HG02943 (cell line): ENCODE results near the gene NPDC1.
A peak's percentile ranks its signal among the peaks of the same experiment; 100 is the strongest.

Source experiments
- ATAC-seq: cut with Tn5 transposase; IDR thresholded peaks from one replicate; pipeline ENCODE4 v1.9.1; 2021; ENCODE audit warnings: mild to moderate bottlenecking, low read depth, moderate library complexity; ENCODE audit not compliant: unreplicated experiment

Gene NPDC1, protein sequence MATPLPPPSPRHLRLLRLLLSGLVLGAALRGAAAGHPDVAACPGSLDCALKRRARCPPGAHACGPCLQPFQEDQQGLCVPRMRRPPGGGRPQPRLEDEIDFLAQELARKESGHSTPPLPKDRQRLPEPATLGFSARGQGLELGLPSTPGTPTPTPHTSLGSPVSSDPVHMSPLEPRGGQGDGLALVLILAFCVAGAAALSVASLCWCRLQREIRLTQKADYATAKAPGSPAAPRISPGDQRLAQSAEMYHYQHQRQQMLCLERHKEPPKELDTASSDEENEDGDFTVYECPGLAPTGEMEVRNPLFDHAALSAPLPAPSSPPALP

DNA sequence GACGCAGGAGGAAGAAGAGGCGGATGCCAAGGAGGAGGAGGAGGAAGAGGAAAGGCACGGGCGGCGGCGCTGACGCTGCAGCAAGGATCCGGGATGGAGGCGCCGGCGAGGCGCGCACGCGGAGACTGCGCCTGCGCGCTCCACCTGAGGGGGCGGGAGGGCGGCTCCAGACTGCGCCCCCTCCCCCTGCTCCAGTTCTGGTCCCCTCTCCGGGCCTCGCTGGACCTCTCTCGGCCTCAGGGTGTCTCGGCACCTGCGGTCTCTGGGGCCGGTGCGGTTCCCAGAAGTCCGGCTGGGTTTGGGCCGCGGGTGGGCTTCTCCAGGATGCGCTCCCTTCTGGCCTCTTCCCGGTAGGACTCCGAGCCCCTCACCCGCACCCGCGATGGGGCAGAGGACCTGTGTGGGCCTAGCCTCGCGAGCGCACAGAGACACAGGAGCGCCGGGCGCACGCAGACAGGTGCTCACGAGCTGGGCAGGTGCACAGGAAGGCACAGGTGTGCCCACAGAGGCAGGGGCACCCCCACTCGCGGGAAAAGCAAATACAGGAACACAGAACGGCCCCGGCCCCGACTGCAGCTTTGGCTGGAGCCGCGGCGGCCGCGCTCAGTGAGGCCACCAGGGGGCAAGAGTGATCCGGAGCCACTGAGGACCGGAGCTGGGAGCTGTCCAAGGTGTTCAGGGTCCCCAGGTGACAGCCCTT lies at the start of gene NPDC1:
Gene NPDC1, minus strand, starts transcription at position 90 of the 700 bp plus-strand sequence. CDS start 188 bp downstream, outside the sequence.
- ATAC-seq: no peak

DNA sequence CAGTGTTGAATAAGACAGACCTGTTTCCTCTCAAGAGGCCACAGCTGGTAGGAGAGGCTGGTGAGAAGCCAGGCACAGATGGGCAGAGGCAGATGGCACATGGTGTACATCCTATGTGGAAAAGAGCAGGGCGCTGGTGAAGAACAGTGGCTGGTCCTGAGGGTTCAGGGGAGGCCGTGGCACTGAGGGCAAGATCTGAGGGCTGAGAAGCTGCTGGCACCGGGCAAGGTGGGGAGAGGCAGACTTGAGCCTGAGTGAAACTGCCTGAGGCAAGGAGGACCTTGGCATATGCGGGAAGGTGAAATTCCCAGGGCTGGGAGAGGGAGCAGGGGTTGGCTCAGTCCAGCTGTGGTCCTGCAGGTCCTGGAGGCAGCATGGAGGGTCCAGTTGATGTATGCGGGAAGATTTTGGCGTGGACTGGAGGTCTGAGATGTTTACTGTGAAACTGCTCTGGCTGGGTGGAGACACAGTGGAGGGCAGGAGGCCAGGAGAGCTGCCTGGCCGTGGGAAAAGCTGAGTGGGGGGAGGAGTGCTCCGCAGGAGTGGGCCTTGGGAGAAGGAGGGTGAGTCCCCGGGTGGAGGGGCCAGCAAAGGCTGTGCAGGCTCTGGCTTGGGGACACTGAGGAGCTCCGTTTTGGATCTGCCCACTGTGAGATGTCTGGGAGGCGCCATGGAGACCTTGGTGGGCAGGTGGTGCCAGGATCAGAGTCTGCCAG lies 43.4 kb upstream of the NPDC1 start:
- no peak for ATAC-seq

DNA sequence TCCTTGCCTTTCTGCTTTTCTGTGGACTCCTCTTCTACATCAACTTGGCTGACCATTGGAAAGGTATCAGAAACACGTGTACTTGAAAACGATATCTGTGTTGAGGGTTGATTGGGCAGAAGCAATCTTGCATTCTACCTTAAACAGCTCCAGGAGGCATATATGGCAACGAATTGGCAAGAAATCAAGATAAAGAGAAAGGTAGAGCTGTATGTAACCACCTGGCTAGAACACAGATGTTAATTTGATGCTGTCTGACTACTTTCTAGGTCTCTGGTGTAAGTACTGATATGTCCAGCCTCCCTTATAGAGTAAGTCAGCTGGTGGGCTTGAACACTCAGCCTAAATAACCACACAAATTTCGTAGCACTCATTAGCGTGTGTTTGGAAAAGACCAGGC lies 42.1 kb upstream of the NPDC1 start:
- no peak for ATAC-seq

GRCh38 chr9:137087409-137087925 lies 41.5 kb upstream of the NPDC1 start:
- ATAC-seq: no peak

DNA sequence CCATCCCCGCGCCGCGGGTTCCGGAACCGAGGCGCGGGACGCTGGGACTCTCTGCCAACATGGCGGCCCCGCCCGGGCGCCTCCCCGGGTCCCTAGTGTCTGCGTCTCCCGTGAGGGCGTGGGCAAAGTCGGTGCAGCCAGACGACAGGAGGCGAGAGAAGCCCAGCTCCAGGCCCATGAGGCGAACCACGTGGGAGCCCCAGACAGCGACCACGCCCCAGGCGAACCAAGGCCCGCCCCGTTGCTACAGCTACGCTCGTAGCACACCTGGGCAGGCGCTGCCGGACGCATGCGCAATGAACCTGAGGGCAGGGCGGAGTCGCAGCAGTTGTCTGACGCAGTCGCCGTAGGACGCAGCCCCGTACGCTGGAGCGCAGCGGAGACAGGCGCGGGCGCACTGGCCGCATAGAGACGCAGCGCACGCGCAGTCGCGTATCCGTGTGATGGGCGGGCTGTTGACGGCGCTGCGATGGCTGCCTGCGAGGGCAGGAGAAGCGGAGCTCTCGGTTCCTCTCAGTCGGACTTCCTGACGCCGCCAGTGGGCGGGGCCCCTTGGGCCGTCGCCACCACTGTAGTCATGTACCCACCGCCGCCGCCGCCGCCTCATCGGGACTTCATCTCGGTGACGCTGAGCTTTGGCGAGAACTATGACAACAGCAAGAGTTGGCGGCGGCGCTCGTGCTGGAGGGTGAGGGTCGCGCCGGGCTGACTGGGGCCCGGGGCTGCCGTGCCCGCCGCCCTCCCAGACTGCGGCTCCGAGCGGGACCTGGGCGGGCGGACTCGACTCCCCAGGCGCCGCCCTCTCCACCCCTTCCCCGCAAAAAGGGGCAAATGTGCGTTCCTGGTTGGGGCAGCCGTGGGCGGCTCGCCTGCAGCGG lies 40.8 kb upstream of the NPDC1 start, which contains the start of gene MAN1B1:
Gene MAN1B1, plus strand, starts transcription at position 455 of the 878 bp plus-strand sequence. Its CDS starts 15 bp downstream, at position 470.
- ATAC-seq: peak; percentile 77

DNA sequence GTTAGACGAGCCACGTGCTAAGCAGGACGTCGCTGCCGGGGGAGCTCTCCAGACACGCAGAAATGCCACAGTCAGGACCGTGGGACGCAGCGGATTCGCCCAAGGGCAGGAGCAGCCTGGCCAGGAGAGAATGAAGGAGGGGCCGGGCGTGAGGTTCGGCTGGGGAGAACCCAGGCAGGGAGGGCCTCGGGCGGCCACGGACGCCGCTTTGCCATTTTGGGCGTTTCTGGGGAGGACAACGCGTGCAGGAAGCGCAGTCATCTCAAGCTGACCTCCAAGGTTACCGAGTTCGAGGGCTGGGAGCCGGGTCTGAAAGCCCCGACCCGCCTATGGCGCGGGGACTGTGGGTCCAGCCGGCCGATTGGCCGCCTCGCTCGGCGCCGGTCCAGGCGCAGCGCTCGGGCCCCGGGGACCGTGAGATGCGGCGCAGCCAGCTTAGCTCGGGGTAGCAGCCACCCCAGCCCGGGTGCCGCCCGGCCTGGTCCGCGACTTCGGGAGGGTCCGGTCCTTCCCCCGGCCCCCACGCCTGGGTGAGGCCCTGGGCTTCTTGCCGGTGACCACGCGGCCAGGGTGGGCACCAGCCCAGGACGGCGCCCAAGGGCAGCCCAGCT lies 40.0 kb upstream of the NPDC1 start:
- peak; percentile 19 for ATAC-seq

DNA sequence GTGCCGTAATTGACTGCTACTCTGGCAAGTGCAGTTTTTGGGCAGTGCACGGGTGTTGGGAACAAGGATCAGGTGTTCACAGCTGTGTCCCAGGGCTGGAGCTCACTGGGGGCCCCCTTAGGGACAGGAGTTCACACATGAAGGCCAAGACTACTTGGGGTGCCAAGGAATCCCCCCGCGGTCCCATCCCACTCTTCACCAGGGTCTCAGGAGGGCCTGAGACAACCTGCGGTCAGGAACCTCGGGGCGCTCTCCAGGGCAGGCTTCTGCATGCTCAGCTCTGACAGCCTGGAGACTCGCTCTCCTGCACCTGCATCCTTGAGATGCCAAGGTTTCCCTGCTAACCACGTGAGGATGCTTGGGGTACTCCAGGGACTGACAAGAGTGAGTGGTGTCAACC lies 38.5 kb upstream of the NPDC1 start:
- ATAC-seq: no peak

GRCh38 chr9:137083394-137084004 lies 37.5 kb upstream of the NPDC1 start:
- ATAC-seq: no peak

DNA sequence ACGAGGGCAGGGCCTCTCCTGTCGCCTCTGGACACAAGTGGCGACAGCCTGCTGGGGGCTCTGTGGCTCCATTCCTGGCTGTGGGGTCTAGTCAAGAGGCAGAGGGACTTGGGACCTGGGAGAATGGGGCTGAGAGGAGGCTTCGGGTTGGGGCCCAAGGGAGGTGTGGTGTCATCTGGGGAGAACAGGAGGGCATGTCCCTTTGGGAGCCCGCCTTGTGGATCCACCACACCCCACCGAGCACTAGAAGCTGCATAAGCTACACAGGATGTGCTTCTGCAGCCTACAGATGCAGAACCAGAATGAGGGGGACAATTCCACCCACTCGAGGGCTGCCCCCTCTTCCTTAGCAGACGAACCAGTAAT lies 36.9 kb upstream of the NPDC1 start:
- no peak for ATAC-seq

DNA sequence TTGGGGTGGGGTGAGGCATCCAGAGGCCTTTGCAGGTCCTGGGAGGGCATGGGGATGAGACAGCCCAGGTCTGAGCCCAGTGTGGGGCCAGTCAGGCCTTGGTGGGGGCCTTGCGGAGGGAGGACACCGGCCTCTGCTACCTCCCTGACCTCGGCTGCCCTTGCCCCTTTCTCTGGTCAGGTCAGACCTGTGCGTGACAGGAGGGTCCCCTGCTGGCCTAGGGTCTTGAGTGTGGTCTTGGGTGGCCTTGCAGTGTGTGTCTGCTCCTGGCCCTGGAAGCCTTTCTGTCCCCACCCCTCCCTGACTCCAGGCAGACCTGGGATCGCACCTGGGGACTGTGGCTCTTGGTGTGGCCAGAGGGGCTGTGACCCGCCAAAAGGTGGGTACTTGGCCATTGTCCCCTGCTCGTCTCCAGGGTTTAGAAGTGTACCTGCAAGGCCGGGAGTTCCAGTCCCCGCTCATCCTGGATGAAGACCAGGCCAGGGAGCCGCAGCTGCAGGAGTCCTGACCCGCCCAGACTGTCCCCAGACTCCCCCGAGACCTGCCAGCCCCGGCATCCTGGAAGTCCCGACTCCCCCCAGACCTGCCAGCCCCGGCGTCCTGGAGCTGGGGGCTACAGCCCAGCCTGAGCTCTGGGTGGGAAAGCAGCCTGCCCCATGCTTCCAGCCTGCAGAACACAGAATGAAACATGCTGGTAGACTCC lies 36.4 kb upstream of the NPDC1 start:
- no peak for ATAC-seq

DNA sequence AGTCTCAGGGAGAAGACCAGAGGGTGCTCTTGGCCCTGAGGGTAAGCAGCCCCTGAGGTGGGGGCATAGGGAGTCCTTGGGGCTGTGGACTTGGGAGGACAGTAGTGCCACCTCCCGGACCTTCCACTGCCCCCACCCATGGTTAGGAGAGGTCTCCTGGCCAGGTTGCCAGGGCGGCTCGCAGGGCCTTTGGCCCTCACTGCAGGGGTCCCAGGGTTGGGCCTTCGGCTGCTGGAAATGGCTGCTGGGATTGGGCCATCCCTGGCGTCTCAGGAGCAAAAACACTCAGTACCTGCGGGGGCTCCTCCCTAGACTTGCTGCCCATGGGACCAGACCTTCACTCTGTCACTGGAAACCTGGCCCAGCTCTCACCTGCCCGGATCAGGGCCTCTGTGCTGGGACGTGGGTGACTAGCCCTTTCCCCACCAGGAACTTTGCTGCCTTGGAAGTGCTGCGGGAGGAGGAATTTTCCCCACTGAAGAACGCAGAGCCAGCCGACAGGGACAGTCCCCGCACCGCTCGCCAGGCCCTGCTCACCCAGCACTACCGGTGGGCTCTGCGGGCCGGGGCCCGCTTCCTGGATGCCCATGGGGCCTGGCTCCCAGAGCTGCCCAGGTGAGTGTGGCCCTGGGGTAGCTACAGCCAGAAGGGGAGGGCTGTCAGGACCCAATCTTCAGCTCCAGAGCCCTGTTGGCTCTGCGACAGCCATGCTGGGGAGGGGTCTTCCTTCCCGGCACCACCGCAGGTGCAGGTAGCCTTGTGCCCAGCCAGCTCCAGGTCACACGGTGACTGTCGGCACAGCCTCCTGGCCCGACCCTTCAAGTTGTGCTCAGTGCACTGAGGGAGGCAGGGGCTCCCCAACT lies 34.5 kb upstream of the NPDC1 start:
- ATAC-seq: no peak

DNA sequence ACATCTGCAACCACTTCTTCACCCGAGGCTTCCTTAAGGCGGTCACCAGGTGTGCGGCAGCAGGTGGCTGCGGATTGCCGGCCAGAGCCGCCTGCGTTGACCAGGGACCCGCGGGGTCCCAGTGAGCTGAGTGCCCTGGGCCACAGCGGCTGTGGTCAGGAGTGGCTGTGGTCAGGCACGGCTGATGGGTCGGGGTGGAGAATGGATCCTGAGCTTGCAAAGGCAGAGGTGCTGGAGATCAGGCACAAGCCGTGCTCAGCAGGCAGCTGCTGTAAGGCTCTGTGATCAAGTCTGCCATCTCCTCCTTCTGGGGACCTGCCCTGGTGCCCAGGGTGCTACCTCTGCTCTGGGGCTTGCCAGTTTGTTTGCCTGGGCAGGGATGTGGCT lies 33.4 kb upstream of the NPDC1 start:
- no peak for ATAC-seq

GRCh38 chr9:137078701-137079400 lies 32.9 kb upstream of the NPDC1 start:
- ATAC-seq: no peak

DNA sequence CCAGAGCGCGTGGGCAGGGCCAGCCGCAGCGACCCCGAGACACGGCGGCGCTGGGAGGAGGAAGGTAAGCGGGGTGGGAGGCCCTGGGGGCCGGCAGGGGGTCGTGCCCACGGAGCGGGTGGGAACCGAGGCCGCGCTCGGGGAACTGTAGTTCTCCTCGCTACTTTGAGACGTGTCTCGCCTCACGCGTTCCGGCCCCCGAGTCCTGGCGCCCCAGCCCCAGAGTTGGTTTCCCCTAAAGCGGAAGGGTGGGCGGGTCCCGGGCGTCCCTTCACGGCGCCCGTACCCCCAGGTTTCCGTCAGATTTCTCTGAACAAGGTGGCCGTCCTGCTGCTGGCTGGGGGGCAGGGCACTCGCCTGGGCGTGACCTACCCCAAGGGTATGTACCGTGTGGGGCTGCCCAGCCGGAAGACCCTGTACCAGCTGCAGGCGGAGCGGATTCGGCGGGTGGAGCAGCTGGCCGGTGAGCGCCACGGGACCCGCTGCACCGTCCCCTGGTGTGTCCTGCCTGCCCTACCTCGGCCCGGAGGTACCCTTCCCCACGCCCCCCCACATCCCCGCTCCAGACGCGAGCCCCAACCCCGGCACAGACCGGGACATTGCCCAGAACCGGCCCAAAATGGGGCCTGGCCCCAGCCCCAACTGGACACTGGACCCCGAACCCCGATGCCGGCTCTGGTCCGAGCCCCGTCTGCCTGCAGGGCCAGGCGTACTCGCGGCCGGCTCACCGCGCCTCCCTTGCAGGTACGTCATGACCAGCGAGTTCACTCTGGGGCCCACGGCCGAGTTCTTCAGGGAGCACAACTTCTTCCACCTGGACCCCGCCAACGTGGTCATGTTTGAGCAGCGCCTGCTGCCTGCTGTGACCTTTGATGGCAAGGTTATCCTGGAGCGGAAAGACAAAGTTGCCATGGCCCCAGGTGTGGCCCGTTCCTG lies 32.0 kb upstream of the NPDC1 start:
- no peak for ATAC-seq

DNA sequence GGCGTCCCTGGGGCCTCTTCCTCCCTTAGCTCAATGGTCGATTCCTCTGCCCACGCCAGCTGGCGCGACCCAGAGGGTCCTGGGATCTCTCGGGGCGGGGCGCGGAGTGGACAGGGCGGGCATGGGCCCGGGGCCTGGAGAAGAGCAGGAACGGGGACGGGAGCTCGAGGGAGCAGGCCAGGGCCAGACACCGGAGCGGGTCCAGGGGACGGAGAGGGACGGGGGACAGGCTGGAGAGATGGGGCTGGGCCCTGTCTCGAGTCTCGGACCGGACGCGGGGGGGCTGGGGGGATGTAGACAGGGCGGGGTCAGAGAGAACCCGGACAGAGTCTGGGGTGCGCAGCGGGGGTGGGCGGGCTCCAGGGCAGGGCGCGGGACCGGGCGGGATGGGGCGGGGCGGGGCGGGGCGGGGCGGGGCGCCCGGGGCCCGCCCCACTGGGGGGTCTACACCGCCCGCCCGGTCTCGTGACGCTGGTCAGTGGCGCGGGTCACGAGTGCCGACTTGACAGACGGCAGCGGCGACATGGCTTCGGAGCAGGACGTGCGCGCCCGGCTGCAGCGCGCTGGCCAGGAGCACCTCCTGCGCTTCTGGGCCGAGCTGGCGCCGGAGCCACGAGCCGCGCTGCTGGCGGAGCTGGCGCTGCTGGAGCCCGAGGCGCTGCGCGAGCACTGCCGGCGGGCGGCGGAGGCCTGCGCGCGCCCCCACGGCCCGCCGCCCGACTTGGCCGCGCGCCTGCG lies 31.2 kb upstream of the NPDC1 start, which contains the start of gene UAP1L1:
Gene UAP1L1, plus strand, starts transcription at position 508 of the 738 bp plus-strand sequence. Its CDS starts 16 bp downstream, at position 524.
- ATAC-seq: no peak
